Prostate gland (tissue), 2 donors: ENCODE measurements around the gene NOS1AP.

ENCODE experiments used
- POLR2AphosphoS5 ChIP-seq: sonication (generic); formaldehyde crosslinking; IDR thresholded peaks from one replicate; pipeline ENCODE4 v1.6.1; 2017; ENCODE audit warnings: antibody characterized with exemption
- TF ChIP-seq, protein P1 (sequence below), 4 experiments: fragments of 200-600 bp in 2 of 4; fragments of 450-650 bp in 2 of 4; sonication (generic) in 2 of 4; IDR thresholded peaks; 1 replicate in 3 of 4; 2 replicates in 1 of 4; pipeline ENCODE4 v1.5.1; 2016 to 2019; ENCODE audit warnings: antibody characterized with exemption in 4 of 4, mild to moderate bottlenecking in 2 of 4, moderate library complexity in 2 of 4

DNA sequence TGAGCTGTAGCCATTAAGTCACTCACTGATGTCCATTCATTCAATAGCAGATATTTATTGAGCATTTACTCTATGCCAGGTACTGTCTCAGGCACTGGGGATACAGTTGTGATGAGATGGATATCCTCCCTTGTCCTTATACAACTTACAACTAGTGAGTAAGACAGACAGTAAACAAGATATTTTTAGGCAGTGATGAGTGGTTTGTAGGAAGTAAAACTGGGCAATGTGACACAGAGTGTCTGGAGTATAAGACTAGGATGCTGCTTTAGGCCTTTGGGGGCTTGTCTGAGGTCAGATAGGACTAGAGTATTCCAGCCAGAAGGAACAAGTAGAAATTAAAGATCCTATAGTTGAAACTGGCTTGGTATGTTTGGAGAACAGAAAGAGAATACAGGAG, 41.4 kb downstream of the NOS1AP start:
- TF ChIP-seq, protein P1, sequence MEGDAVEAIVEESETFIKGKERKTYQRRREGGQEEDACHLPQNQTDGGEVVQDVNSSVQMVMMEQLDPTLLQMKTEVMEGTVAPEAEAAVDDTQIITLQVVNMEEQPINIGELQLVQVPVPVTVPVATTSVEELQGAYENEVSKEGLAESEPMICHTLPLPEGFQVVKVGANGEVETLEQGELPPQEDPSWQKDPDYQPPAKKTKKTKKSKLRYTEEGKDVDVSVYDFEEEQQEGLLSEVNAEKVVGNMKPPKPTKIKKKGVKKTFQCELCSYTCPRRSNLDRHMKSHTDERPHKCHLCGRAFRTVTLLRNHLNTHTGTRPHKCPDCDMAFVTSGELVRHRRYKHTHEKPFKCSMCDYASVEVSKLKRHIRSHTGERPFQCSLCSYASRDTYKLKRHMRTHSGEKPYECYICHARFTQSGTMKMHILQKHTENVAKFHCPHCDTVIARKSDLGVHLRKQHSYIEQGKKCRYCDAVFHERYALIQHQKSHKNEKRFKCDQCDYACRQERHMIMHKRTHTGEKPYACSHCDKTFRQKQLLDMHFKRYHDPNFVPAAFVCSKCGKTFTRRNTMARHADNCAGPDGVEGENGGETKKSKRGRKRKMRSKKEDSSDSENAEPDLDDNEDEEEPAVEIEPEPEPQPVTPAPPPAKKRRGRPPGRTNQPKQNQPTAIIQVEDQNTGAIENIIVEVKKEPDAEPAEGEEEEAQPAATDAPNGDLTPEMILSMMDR (IDR thresholded peaks at IDR 0.05) = no peak
- TF ChIP-seq POLR2AphosphoS5 = no peak
